Keratinocyte (primary cell): ENCODE measurements around the gene H3-3A. TPM values are rescaled to one million over a fixed set of nuclear protein-coding genes. Genes with fewer than 3 reads are reported as not detected.
"Not testable (repeated sequence)": the region's sequence is repeated elsewhere in the genome, so short reads cannot be mapped to it uniquely, and the experiment has no call there.

Source experiments
- DNase-seq: peaks from one replicate; pipeline ENCODE4 v3.0.0-alpha.2; 2011; ENCODE audit warnings: low read depth, missing footprints, low spot score
- FAIRE-seq: peaks from 2 replicates; lab custom pipeline; 2011; peaks lifted over from hg19 to GRCh38; lab: Jason Lieb, UNC
- H2AFZ ChIP-seq: 2 replicates; pipeline ENCODE4 v1.6.0; 2012; ENCODE audit warnings: low read length, control low read depth, inconsistent platforms; ENCODE audit not compliant: control insufficient read depth
- H3K27ac ChIP-seq: 2 replicates; pipeline ENCODE4 v1.5.1; 2011; ENCODE audit warnings: low read length; ENCODE audit not compliant: control insufficient read depth, insufficient read depth
- H3K27me3 ChIP-seq: 3 replicates; pipeline ENCODE4 v1.6.0; 2011; ENCODE audit warnings: low read length; ENCODE audit not compliant: control insufficient read depth, insufficient read depth; ENCODE audit errors: extremely low read depth
- H3K36me3 ChIP-seq, 2 experiments: 2 replicates in 1 of 2; 3 replicates in 1 of 2; pipeline ENCODE4 v1.5.1; 2011; ENCODE audit warnings: low read length in 2 of 2, mild to moderate bottlenecking in 1 of 2; ENCODE audit not compliant: control insufficient read depth in 2 of 2, insufficient read depth in 2 of 2; ENCODE audit errors: extremely low read depth in 1 of 2
- H3K4me1 ChIP-seq: 3 replicates; pipeline ENCODE4 v1.5.1; 2011; ENCODE audit warnings: low read length; ENCODE audit not compliant: control insufficient read depth, insufficient read depth; ENCODE audit errors: extremely low read depth
- H3K4me2 ChIP-seq: 3 replicates; pipeline ENCODE4 v1.6.0; 2011; ENCODE audit warnings: low read depth, low read length; ENCODE audit not compliant: control insufficient read depth, insufficient read depth; ENCODE audit errors: extremely low read depth
- H3K4me3 ChIP-seq, 3 experiments: fragments of 200-600 bp in 1 of 3; sonication (generic) in 1 of 3; 2 replicates in 2 of 3; 3 replicates in 1 of 3; pipeline ENCODE4 v1.5.1; 2011 to 2016; ENCODE audit warnings: low read length in 3 of 3, mild to moderate bottlenecking in 3 of 3, control low read depth in 2 of 3, inconsistent platforms in 1 of 3, low read depth in 1 of 3, mixed read lengths in 1 of 3, mixed run types in 1 of 3, moderate library complexity in 1 of 3; ENCODE audit not compliant: control insufficient read depth in 2 of 3, insufficient read depth in 2 of 3; ENCODE audit errors: extremely low read depth in 1 of 3
- H3K79me2 ChIP-seq: 2 replicates; pipeline ENCODE4 v1.6.0; 2012; ENCODE audit warnings: low read length; ENCODE audit not compliant: control insufficient read depth, insufficient read depth
- H3K9ac ChIP-seq: 3 replicates; pipeline ENCODE4 v1.6.0; 2011; ENCODE audit warnings: low read length; ENCODE audit not compliant: control insufficient read depth, insufficient read depth; ENCODE audit errors: extremely low read depth
- H3K9me1 ChIP-seq: 3 replicates; pipeline ENCODE4 v1.6.0; 2011; ENCODE audit warnings: low read length; ENCODE audit not compliant: control insufficient read depth, insufficient read depth; ENCODE audit errors: extremely low read depth
- H3K9me3 ChIP-seq: 2 replicates; pipeline ENCODE4 v1.5.1; 2012; ENCODE audit warnings: low read depth, low read length; ENCODE audit not compliant: control insufficient read depth
- H4K20me1 ChIP-seq: 3 replicates; pipeline ENCODE4 v1.6.0; 2011; ENCODE audit warnings: low read length; ENCODE audit not compliant: control insufficient read depth, insufficient read depth; ENCODE audit errors: extremely low read depth
- EZH2 ChIP-seq: IDR thresholded peaks from one replicate; pipeline ENCODE4 v1.6.1; 2012; ENCODE audit warnings: inconsistent platforms, mild to moderate bottlenecking, low read length, moderate library complexity
- dilution Hi-C: fragments of 300-500 bp; cut with MboI; formaldehyde crosslinking; loops from one replicate; pipeline ENCODE4 v1.7.0; 2020; ENCODE audit warnings: low sequenced_read_pairs; ENCODE audit not compliant: extremely low pct_ligation_motif_present
- polyA plus RNA-seq, 5 experiments: library from polyadenylated mRNA; depleted of rRNA in 3 of 5; stranded (reverse) in 3 of 5; stranded (forward) in 1 of 5; unstranded in 1 of 5; fragments of >200 nt; gene quantifications; 1 replicate in 1 of 5; 2 replicates in 3 of 5; 3 replicates in 1 of 5; pipeline versions ENCODE4 v1.2.1 to v1.2.3, GENCODE V29; 2011 to 2012; ENCODE audit warnings: missing spikeins in 2 of 5, low read depth in 1 of 5, low replicate concordance in 1 of 5
- TF ChIP-seq, protein P1 (sequence below), 3 experiments: IDR thresholded peaks in 1 of 3; conservative IDR thresholded peaks in 1 of 3; optimal IDR thresholded peaks in 1 of 3; 2 replicates in 2 of 3; 3 replicates in 1 of 3; pipeline versions ENCODE3 to v1.5.1; 2011; ENCODE audit warnings: low read length in 3 of 3, mild to moderate bottlenecking in 3 of 3, moderate library complexity in 2 of 3, control low read depth in 1 of 3, inconsistent platforms in 1 of 3; ENCODE audit not compliant: insufficient read depth in 2 of 3; ENCODE audit errors: extremely low read depth in 1 of 3

H3-3A gene
- polyA plus RNA-seq, 1 donor (not counting 4 experiments of a cell fraction or from before 2014, with no cell fraction given) = 291 TPM

DNA sequence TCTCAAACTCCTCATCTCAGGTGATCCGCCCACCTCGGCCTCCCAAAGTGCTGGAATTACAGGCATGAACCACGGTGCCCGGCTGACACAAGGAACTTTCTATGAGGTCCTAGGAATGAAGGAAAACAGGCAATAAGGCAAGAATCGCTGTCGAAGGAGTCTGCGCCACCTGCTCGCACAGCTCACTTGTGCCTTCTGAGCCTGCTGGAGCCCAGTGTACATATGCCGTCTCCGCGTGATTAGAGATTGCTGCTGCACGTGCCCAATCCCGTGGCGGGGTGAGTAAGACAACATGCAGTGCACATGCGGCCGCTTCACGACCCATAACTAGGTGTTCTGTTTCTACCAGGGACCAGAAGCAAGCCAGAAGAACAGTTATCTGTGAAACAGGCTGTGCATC is 24.3 kb downstream of the H3-3A start:
- FAIRE-seq = no peak
- dilution Hi-C loops = no loop called here

DNA sequence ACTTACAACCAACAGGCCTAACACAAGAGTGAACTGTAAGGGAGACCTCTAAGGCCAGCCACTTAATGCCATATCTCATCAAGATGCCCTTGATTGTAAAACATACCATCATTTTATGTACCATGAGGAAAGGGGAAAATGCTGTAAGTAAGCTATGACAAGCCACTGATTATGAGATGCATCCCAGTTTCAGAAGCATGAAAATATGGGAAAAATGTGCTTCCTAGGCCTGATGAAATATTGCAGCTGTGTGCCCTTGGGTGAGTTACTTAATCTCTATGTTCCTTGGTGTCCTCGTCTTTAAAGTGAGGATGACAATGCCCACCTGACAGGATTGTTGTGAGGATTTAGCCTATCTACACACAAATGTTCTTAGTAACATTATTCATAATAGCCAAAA is 28.9 kb downstream of the H3-3A start:
- TF ChIP-seq, protein P1, sequence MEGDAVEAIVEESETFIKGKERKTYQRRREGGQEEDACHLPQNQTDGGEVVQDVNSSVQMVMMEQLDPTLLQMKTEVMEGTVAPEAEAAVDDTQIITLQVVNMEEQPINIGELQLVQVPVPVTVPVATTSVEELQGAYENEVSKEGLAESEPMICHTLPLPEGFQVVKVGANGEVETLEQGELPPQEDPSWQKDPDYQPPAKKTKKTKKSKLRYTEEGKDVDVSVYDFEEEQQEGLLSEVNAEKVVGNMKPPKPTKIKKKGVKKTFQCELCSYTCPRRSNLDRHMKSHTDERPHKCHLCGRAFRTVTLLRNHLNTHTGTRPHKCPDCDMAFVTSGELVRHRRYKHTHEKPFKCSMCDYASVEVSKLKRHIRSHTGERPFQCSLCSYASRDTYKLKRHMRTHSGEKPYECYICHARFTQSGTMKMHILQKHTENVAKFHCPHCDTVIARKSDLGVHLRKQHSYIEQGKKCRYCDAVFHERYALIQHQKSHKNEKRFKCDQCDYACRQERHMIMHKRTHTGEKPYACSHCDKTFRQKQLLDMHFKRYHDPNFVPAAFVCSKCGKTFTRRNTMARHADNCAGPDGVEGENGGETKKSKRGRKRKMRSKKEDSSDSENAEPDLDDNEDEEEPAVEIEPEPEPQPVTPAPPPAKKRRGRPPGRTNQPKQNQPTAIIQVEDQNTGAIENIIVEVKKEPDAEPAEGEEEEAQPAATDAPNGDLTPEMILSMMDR (optimal IDR thresholded peaks at IDR 0.05 in 1 of 3, IDR thresholded peaks at IDR 0.05 in 1 of 3, conservative IDR thresholded peaks at IDR 0.05 in 1 of 3; ENCODE audit: extremely low read depth in 1 of 3, insufficient read depth in 2 of 3, low read length in 3 of 3) = no peak
- TF ChIP-seq EZH2 = no peak
- no peak for FAIRE-seq

More for the DNA sequence above, 24.3 kb downstream of the H3-3A start:
- no peak for DNase-seq
- Histone ChIP-seq H3K9me3 (no peaks in the 10 kb centered on the region), H3K27ac (no peak overlapping the region), H3K36me3 (no peaks in the 10 kb centered on the region), H3K79me2 (no peaks in the 10 kb centered on the region), H4K20me1 (no peaks in the 10 kb centered on the region), H3K4me1 (peaks cover 8% of the 10 kb centered on the region), H2AFZ (no peak overlapping the region), H3K4me2 (no peak overlapping the region), H3K27me3 (no peaks in the 10 kb centered on the region), H3K9me1 (no peaks in the 10 kb centered on the region), H3K9ac (no peak overlapping the region), H3K4me3 (no peak overlapping the region)
- TF ChIP-seq EZH2 = no peak
- TF ChIP-seq, protein P1 (optimal IDR thresholded peaks at IDR 0.05 in 1 of 3, IDR thresholded peaks at IDR 0.05 in 1 of 3, conservative IDR thresholded peaks at IDR 0.05 in 1 of 3; ENCODE audit: extremely low read depth in 1 of 3, insufficient read depth in 2 of 3, low read length in 3 of 3) = no peak

DNA sequence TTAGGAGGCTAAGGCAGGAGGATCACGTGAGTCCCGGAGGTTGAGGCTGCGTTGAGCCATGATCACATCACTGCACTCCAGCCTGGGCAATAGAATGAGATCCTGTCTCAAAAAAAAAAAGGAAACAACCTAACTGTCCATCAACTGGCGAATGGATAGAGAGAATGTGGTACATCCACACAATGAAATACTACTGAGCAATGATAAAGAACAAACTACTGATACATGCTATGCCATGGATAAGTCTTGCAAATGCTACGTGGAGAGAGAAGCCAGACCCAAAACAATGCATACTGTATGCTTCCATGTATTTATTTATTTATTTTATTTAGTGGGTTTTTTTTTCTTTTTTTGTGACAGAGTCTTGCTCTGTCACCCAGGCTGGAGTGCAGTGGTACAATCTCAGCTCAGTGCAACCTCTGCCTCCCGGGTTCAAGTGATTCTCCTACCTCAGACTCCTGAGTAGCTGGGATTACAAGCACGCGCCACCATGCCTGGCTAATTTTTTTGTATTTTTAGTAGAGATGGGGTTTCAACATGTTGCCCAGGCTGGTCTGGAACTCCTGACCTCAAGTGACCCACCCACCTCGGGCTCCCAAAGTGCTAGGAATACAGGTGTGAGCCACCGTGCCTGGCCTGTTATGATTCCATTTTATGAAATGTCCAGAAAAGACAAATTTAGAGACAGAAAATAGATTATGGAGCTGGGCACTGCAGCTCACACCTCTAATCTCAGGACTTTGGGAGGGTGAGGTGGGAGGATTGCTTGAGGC is 29.7 kb downstream of the H3-3A start:
- H3K4me2 ChIP-seq, H3K79me2 ChIP-seq, H3K9ac ChIP-seq, FAIRE-seq, H4K20me1 ChIP-seq, H3K36me3 ChIP-seq, H2AFZ ChIP-seq, H3K9me1 ChIP-seq, H3K4me3 ChIP-seq, DNase-seq, dilution Hi-C loops, H3K9me3 ChIP-seq, H3K27ac ChIP-seq, H3K27me3 ChIP-seq: not testable (repeated sequence)
- peaks cover 10% of the 10 kb centered on the region for H3K4me1 ChIP-seq

More for the DNA sequence above, 28.9 kb downstream of the H3-3A start:
- Histone ChIP-seq H3K27ac (no peak overlapping the region), H3K79me2 (no peaks in the 10 kb centered on the region), H2AFZ (no peak overlapping the region), H3K4me1 (peaks cover 3% of the 10 kb centered on the region), H3K36me3 (no peaks in the 10 kb centered on the region), H3K27me3 (no peaks in the 10 kb centered on the region), H3K9me3 (no peaks in the 10 kb centered on the region), H3K9me1 (no peaks in the 10 kb centered on the region), H3K4me3 (no peak overlapping the region), H4K20me1 (no peaks in the 10 kb centered on the region), H3K9ac (no peak overlapping the region), H3K4me2 (no peak overlapping the region)
- DNase-seq = no peak
- dilution Hi-C loops = no loop called here
